ENCODE results near the gene COL8A2. TPM values are rescaled to one million over a fixed set of nuclear protein-coding genes. Genes with fewer than 3 reads are reported as not detected.

COL8A2 gene
- total RNA-seq, 1 donor from 2014 or later: 5.6 TPM

DNA sequence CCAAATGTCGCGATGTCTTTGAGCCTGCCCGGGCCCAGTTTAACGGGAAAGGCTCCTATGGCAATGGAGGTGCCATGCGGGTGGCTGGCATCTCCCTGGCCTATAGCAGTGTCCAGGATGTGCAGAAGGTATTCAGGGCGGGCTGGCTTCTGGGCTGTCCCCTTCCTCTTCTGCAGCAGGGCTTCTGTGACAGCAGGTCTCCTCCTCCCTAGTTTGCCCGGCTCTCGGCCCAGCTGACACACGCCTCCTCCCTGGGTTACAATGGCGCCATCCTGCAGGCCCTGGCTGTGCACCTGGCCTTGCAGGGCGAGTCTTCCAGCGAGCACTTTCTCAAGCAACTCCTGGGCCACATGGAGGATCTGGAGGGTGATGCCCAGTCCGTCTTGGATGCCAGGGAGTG, 33.3 kb downstream of the COL8A2 start:
- DNase-seq (ENCODE audit: low read depth, low spot score): no peak

- DNase-seq (ENCODE audit: low read depth, low spot score): no peak
Measured at GRCh38 chr1:36091141-36091540, 33.9 kb downstream of the COL8A2 start.

DNA sequence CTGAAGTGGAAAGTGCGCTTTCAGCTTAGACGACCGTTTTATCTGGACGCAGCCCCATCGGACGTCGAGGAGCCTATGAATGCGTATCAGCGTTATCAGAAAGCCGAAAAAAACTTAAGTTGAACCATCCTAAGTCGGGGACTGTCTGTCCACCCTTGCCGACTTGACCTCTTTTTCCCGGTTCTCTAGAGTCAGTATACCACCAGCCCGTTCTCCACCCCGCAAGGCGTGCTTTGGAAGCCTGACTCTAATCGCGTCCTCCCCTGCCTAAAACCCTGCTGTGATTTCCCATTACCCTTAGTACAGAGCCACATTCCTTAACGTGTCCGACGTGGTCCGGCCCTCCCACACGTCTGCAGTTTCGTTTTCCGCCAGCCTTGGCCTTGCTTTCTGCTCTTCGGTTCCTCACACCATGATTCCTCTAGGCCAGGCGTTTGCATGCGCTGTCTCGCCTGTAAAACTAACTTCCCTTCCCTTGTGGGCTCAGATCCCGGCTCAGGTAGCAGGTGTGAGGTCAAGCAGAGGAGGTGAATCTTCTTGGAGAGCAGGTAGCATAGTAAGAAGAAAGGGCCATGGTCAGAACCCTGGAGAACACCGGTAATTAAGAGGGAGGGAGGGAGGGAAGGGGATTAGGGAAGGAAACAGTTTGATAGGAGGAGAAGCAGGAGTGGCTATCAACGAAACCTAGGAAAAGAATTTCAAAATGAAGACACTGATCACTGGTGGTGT, 35.5 kb downstream of the COL8A2 start:
- DNase-seq (ENCODE audit: low read depth, low spot score): no peak

GRCh38 chr1:36088577-36089392, 36.2 kb downstream of the COL8A2 start, which contains the start of gene ADPRS:
TSS of gene ADPRS (plus strand) at chr1:36088892. CDS start at chr1:36088905, 13 bp downstream.
- DNase-seq (ENCODE audit: low read depth, low spot score): peak; percentile 59

DNA sequence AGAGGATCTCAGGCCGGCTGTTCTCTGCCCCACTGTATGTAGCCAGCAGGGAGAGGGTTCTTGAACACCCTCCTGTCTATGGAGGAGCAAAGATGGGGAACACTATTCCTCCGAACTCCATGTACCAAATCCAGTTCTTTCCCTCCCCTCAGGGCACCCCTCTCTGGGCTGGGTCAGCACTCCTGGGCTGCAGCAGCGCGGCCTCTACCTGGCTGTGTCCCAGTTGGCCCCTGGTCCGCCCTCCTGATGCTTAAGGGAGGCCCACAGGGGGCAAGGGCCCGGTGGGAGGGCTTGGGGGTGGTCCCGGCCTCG, 36.8 kb downstream of the COL8A2 start:
- no peak for DNase-seq (ENCODE audit: low read depth, low spot score)

DNA sequence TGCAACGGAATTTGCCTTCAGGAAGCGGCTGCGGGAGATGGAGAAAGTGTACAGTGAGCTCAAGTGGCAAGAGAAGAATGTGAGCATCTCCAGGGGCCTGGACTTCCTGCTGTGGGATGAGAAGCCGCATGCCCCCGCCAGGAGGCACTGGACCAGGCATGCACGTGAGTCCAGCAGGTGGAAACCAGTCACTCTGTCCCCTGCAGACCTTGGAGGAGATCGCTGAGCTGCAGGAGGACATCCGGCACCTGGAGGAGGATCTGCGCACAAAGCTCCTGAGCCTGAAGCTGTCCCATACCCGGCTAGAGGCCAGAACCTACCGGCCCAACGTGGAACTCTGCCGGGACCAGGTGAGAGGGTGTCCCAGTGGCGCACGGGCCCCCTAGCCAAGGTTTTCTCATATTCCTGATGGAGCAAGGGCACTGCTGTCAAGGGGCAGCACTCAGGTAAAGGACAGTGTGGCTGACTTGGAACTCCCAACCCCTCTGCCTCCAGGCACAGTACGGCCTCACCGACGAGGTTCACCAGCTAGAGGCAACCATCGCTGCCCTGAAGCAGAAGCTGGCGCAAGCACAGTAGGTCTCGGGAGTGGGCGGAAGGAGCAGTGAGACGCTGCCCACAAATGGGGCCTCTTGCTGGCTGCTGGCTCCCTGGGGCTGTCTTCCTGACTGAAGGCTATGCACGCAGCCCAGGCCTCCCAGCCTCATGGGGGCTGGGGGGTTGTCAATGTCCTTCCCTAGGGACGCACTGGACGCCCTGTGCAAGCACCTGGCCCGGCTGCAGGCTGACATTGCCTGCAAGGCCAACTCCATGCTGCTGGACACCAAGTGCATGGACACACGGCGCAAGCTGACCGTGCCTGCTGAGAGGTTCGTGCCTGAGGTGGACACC, 37.5 kb downstream of the COL8A2 start:
- no peak for DNase-seq (ENCODE audit: low read depth, low spot score)

GRCh38 chr1:36086529-36087232, 38.3 kb downstream of the COL8A2 start:
- DNase-seq (ENCODE audit: low read depth, low spot score): no peak

DNA sequence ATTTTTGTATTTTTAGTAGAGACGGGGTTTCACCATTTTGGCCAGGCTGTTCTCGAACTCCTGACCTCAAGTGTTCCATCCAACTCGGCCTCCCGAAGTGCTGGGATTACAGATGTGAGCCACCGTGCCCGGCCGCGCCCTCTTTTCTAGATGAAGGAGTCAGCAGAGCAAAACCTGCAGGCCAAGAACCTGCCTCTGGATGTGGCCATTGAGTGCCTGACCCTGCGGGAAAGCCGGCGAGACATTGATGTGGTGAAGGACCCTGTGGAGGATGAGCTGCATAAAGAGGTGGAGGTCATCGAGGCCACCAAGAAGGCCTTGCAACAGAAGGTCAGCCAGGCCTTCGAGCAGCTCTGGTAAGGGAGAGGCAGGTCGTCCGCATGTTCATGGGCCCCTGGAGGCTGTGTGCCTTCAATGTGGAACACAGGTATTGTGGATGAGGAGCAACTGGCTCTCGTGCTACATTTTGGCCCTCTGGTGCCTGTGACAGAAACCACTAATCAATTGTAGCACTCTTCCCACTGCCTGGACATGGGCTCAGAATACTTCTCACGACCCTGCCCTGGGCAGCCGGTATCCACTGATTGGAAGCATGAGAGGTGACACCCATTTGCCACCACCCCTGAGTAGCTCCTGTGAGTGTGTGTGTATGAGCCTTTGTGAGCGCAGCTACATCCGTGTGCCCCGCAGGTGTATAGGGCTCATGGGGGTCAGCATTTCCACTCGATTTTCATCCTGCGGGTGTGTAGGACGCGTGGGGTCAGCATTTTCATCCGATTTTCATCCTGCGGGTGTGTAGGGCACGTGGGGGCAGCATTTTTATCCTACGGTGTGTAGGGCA, 39.1 kb downstream of the COL8A2 start:
- no peak for DNase-seq (ENCODE audit: low read depth, low spot score)

DNA sequence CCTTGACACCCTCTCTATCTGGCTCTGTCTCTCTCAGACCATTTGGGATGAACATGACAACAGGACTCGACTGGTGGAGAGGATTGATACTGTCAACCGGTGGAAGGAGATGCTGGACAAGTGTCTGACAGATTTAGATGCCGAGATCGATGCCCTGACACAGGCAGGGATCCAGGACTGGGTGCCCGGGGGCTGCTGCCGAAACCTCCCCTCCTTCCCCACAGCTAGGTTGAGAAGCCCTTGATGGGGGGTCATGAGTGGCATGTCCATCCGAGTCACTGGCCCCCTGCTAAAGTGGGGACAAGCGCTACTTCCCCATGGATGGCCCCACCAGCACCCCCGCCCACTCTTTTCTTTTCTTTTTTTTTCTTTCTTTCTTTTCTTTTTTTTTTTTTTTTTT, 39.9 kb downstream of the COL8A2 start:
- DNase-seq (ENCODE audit: low read depth, low spot score): no peak

DNA sequence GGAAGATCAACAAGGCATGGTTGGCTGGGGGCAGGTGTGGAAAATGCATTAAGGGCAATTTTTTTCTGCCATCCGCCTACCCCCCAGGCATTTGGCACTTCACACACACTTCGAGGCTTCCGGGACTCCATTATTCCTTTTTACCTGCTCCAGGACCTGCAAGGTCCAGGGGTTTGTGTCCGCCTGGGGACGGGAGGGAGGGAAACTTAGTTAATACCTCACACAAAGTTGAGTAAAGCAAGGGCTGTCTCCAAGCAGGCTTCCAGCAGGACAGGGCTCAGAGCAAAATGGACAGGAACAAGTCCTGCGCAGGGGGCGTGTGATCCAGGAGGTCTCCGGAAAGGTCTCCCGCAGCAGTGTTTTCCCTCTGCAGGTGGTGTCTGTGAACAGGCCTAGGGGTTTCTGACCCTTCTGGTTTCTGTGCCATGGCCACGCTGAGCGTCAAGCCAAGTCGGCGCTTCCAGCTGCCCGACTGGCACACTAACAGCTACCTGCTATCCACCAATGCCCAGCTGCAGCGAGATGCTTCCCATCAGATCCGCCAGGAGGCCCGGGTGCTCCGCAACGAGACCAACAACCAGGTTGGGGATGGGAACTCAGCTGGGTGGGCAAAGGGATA, 40.4 kb downstream of the COL8A2 start:
- no peak for DNase-seq (ENCODE audit: low read depth, low spot score)

GRCh38 chr1:36083635-36084496, 41.2 kb downstream of the COL8A2 start, which contains the start of gene TEKT2:
TSS of gene TEKT2 (plus strand) at chr1:36084094. CDS start at chr1:36084922, 828 bp downstream.
- DNase-seq (ENCODE audit: low read depth, low spot score): no peak

DNA sequence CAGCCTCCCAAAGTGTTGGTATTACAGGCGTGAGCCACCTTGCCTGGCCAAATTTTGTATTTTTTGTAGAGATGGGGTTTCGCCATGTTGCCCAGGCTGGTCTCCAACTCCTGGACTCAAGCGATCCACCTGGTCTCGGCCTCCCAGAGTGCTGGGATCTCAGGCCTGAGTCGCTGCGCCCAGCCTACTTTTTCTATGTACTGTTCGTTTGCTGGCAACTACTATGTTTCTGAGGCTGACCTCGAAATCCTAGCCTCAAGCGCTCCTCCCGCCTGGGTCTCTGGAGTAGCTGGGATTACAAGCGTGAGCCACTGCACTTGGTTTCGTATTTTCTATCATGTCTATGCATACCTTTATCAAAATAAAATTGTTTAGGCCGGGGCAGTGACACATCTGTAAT, 41.8 kb downstream of the COL8A2 start:
- no peak for DNase-seq (ENCODE audit: low read depth, low spot score)

- no peak for DNase-seq (ENCODE audit: low read depth, low spot score)
Measured at GRCh38 chr1:36081926-36082485, 43.0 kb downstream of the COL8A2 start.

DNA sequence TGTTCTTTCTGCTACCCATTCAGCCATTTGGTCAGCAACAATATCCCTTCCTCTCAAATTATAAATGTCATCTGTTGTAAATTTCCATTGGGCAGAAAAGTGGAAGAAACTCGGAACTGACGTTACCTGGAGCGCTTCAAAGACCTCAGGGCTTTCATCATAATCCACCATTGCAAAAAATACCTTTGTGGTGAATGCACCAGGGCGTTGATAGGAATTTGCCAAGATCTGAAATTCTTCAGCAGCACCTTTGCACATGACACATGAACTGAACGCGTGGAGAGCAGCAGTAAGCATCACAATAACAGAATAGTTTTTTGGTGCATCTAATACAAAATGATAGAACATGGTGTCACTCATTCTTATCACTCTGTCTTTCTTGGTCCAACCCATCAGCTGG, 44.2 kb downstream of the COL8A2 start:
- DNase-seq (ENCODE audit: low read depth, low spot score): no peak

- no peak for DNase-seq (ENCODE audit: low read depth, low spot score)
Measured at GRCh38 chr1:36080236-36080635, 44.8 kb downstream of the COL8A2 start.

DNA sequence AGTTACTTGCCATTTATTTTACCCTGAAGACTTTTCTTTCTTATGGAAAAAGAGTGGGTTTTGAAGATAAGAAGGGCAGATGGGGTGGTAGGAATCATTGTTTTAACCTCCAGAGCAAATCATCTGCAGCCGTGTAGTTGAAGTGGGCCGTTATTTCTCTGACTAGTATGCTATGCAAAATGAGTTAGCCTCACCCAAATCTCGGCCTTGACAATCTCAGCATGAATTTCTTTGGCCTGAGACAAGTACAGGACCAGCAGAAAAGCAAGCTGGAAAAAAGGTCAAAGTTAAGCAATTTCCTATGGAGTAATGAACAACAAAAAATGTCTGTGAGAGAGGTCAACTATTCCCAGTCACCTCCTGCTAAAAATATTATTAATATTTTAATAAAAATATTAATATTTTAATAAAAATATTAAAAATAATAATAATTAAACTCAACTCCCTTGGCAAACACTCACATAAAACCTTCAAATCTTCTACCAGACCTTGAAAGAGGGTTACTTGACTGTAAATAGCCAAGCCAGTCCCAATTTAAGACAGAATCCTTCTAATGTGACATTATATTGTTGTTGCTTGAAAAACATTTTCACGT, 47.9 kb downstream of the COL8A2 start:
- DNase-seq (ENCODE audit: low read depth, low spot score): no peak

- DNase-seq (ENCODE audit: low read depth, low spot score): no peak
Measured at GRCh38 chr1:36070349-36070748, 54.7 kb downstream of the COL8A2 start.

DNA sequence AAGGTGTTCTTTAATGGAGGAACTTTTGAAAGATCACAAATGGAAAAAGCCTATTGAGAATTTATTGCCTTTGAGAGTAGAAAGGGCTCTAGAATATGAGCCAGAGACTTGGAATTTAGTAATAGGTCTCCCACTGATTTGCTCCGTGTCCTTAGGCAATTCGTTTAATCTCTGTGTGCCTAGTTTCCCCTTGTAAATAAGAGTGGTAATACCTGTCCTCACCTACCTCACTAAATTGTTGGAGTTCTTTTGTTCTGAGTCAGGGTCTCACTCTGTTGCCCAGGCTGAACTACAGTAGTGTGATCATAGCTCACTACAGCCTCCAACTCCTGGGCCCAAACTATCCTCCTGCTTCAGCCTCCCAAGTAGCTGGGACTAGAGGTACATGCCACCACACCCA, 56.2 kb downstream of the COL8A2 start:
- DNase-seq (ENCODE audit: low read depth, low spot score): no peak
